Testis (tissue), 3 donors: ENCODE results near the gene PDGFB. TPM values are rescaled to one million over a fixed set of nuclear protein-coding genes. Genes with fewer than 3 reads are reported as not detected.

ENCODE experiments used
- DNase-seq: peaks from one replicate; pipeline ENCODE4 v3.0.0-alpha.2; 2019
- H3K27ac ChIP-seq, 2 donors: fragments of 200-600 bp; sonication (generic); one replicate each; pipeline ENCODE4 v1.5.1; 2019
- H3K27me3 ChIP-seq: fragments of 200-600 bp; sonication (generic); one replicate; pipeline ENCODE4 v1.5.1; 2019
- H3K36me3 ChIP-seq: fragments of 200-600 bp; sonication (generic); one replicate; pipeline ENCODE4 v1.5.1; 2017; ENCODE audit warnings: low read depth; ENCODE audit errors: missing control alignments
- H3K4me1 ChIP-seq: fragments of 200-600 bp; sonication (generic); one replicate; pipeline ENCODE4 v1.5.1; 2019
- H3K4me3 ChIP-seq, 2 donors: fragments of 200-600 bp; sonication (generic); one replicate each; pipeline ENCODE4 v1.5.1; 2017 to 2019
- H3K9me3 ChIP-seq: fragments of 200-600 bp; sonication (generic); one replicate; pipeline ENCODE4 v1.5.1; 2017
- CTCF ChIP-seq, 3 experiments: fragments of 450-650 bp in 2 of 3; fragments of 200-600 bp in 1 of 3; sonication (generic) in 1 of 3; IDR thresholded peaks; one replicate each; pipeline ENCODE4 v1.5.1; 2016 to 2019; ENCODE audit warnings: antibody characterized with exemption in 3 of 3, mild to moderate bottlenecking in 2 of 3, moderate library complexity in 1 of 3
- POLR2A ChIP-seq: fragments of 450-650 bp; IDR thresholded peaks from one replicate; pipeline ENCODE4 v1.6.1; 2017; ENCODE audit warnings: antibody characterized with exemption, mild to moderate bottlenecking, moderate library complexity
- WGBS, 2 donors: methylation state at CpG; one replicate each; pipeline ENCODE4 v1.1.5; 2018; 5-methylcytosine and 5-hydroxymethylcytosine counted together
- intact Hi-C: fragments of 100-400 bp; cut with DNase I; formaldehyde crosslinking; loops from one replicate; pipeline ENCODE4 v1.15.1; 2023; ENCODE audit warnings: low total_unique reads
- polyA plus RNA-seq: library from polyadenylated mRNA; stranded (reverse); fragments of 350-450 nt; fragmentation: Illumina TruSeq; extraction: RNeasy Lipid Tissue Mini Kit (QIAGEN cat#74804); gene quantifications from one replicate; pipeline ENCODE4 v1.2.3, GENCODE V29; 2014; ENCODE audit warnings: low read depth, low replicate concordance; ENCODE audit not compliant: insufficient read depth
- total RNA-seq, 2 donors: library from RNA; depleted of rRNA; stranded (reverse); fragments of >200 nt; gene quantifications; one replicate each; pipeline ENCODE4 v1.2.3, GENCODE V29; 2016

Gene PDGFB
- total and polyA plus RNA-seq, 3 donors from 2014 or later, result 7.7 to 13.3 (median 9.8) TPM

- 91 to 92% methylated on average over 7 of the region's 7 CpGs for WGBS, 2 donors
- H3K4me1 ChIP-seq, result no peaks in the 10 kb centered on the region
- TF ChIP-seq POLR2A, result no peak
- TF ChIP-seq CTCF (IDR thresholded peaks at IDR 0.05), result no peak
- intact Hi-C loops, result no loop called here
- no peaks in the 10 kb centered on the region for H3K36me3 ChIP-seq
- no peaks in the 10 kb centered on the region for H3K27me3 ChIP-seq
- H3K9me3 ChIP-seq, result no peaks in the 10 kb centered on the region
- no peak for DNase-seq
- H3K27ac ChIP-seq, result no peak overlapping the region
- no peak overlapping the region for H3K4me3 ChIP-seq
These were observed 20.2 kb downstream of the PDGFB start for GRCh38 chr22:39224550-39224949.

DNA sequence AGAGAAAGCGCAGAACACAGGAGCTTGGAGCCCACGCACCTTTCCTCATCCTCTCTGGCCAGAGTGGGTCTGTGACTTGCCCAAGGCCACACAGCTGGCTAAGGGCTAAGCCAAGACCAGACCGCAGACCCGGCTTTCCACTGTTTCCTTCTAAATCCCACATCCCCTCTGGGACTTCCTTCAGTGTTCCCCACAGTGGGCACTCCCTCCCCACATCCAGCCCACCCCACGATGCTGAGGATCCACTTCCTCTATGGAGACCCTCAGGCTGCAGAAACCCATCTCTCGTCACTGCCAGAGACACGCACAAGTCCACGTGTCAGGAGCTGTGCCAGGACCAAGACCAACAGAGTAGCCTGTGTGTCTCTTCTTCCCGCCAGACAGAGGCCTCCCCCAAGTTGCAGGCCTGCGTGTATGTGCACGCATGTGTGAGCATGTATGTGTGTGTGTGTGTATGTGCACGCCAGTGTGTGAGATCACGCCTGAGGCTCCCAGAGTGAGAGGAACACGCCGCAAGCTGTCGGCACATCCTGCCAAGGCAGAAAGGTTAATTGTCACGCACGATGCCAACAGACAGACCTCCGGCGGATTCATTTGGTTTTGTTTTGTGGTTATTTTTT, 21.6 kb downstream of the PDGFB start:
- Histone ChIP-seq H3K36me3 (no peaks in the 10 kb centered on the region), H3K4me3 (no peak overlapping the region), H3K4me1 (no peaks in the 10 kb centered on the region), H3K9me3 (no peaks in the 10 kb centered on the region), H3K27me3 (no peaks in the 10 kb centered on the region), H3K27ac (no peak overlapping the region)
- WGBS, 2 donors, result 62 to 73% methylated on average over 19 to 20 of the region's 20 CpGs
- intact Hi-C loops, result no loop called here
- no peak for DNase-seq
- TF ChIP-seq CTCF (IDR thresholded peaks at IDR 0.05) (no peak), POLR2A (no peak)

- no peak for DNase-seq
- no peak overlapping the region for H3K4me3 ChIP-seq
- no peaks in the 10 kb centered on the region for H3K4me1 ChIP-seq
- 86 to 91% methylated on average over 9 to 10 of the region's 10 CpGs for WGBS, 2 donors
- H3K27me3 ChIP-seq, result no peaks in the 10 kb centered on the region
- no peaks in the 10 kb centered on the region for H3K36me3 ChIP-seq
- TF ChIP-seq POLR2A, result no peak
- no peak for TF ChIP-seq CTCF (IDR thresholded peaks at IDR 0.05)
- intact Hi-C loops, result no loop called here
- no peak overlapping the region for H3K27ac ChIP-seq
- no peaks in the 10 kb centered on the region for H3K9me3 ChIP-seq
These were observed 22.6 kb downstream of the PDGFB start for GRCh38 chr22:39221999-39222686.

- H3K27me3 ChIP-seq, result no peaks in the 10 kb centered on the region
- H3K4me3 ChIP-seq, result no peak overlapping the region
- no peak overlapping the region for H3K27ac ChIP-seq
- no peaks in the 10 kb centered on the region for H3K9me3 ChIP-seq
- intact Hi-C loops, result no loop called here
- H3K4me1 ChIP-seq, result no peaks in the 10 kb centered on the region
- no peak for TF ChIP-seq POLR2A
- TF ChIP-seq CTCF (IDR thresholded peaks at IDR 0.05), result no peak
- H3K36me3 ChIP-seq, result no peaks in the 10 kb centered on the region
- no peak for DNase-seq
- WGBS, 2 donors, result 71 to 75% methylated on average over 9 of the region's 9 CpGs
These were observed 23.6 kb downstream of the PDGFB start for GRCh38 chr22:39220890-39221850.
